ENCODE results near the gene CAPN13.

GRCh38 chr2:30764021-30764800 lies 43.0 kb downstream of the CAPN13 start:
- TF ChIP-seq CTCF (IDR thresholded peaks at IDR 0.05): no peak
- TF ChIP-seq MAX (IDR thresholded peaks at IDR 0.05; ENCODE audit: low read depth): no peak
- TF ChIP-seq POLR2AphosphoS5 (IDR thresholded peaks at IDR 0.05; ENCODE audit: low read depth, low read length): no peak
- TF ChIP-seq REST (IDR thresholded peaks at IDR 0.05; ENCODE audit: low read depth, low read length): no peak

Data from SK-N-SH (cell line).